ENCODE measurements around the gene PTPN1.

PTPN1 gene

DNA sequence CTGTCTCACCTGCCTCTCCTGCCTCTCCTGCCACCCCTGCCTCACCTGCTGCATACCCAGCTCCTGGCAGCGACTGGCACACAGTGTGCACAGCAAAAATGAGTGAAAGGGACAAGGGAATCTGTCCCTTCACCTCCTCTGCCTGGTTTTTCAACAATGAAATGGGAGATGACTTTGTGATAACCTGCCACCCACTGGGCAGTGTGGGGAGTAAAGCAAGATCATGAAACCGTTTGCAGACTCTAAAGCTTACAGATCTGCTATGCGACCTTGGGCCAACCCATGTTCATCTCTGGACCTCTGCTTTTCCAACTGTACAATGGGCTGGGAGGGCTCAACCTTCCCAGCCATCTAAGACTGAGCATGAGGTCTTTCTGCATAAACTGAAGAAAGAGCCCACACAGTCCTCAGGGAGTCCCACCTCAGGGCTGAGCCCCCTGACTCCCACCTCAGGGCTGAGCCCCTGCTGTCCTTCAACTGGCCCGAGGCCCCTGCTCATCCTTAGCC is 100.1 kb downstream of the PTPN1 start:
- TF ChIP-seq GATA2 (IDR thresholded peaks at IDR 0.05; ENCODE audit: low read depth, low read length) (no peak), GATA3 (IDR thresholded peaks at IDR 0.05; ENCODE audit: low read depth, low read length) (no peak)

DNA sequence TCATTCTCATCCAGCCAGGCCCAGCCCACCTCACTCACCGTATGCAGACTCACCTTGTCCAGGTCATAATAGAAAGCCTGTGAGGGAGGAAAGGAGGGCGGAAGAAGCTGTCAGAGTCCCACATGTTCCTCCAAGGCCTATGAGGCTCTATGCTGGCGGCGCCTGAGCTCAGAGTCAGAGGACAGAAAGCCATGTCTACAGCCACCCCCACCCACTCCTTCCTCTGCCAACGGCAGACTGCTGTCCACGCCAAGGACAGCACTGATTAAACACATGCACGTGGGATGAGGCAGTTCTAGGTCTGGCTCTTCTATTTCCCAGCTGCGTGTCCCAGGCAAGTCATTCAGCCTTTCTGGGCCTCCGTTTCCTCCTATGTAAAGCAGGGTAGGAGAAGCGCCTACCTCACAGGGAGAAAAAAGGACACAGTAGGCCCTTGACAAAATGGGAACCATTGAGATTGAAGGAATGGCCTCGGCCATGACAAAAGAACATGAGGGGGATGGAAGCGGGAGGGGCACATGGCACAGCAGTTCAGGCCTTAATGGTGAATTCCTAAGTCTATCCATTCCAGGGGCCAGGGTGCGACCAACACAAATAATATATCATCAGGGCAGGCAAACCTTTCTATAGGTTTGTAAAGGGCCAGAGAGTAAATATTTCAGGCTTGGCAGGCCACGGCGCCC is 101.1 kb downstream of the PTPN1 start:
- TF ChIP-seq GATA3 (IDR thresholded peaks at IDR 0.05; ENCODE audit: low read depth, low read length) (no peak), GATA2 (IDR thresholded peaks at IDR 0.05; ENCODE audit: low read depth, low read length) (no peak)

DNA sequence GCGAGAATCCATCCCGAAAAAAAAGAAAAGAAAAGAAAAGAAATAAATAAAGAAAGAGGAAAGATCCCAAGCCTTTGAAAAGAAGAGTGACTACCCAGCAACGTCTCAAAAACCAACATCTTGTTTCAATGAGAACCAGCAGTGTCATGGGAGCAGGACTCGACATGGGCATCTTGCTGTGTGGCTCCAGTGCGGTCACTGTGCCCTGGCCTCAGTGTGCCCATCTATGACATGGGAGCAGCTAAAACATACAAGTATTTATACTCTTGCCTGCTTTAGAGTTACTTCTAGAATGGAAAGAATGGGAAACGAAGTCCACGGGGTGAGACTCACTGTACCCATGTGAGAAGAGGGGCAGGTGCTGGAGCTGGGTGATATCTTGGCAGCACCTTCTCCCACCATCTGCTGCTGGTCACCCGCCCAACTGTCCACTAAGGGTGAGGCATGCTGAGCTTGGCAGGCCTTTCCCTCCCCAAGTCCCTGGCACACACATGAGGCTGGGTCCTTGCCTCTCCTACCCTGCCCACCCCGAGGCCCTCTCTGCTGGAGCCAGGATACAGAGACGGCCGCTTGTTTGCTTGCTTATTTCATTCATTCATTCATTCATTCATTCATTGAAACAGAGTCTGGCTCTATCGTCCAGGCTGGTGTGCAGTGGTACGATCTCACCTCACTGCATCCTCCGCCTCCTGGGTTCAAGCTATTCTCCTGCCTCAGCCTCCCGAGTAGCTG is 103.4 kb downstream of the PTPN1 start:
- TF ChIP-seq GATA2 (IDR thresholded peaks at IDR 0.05; ENCODE audit: low read depth, low read length), result no peak
- no peak for TF ChIP-seq GATA3 (IDR thresholded peaks at IDR 0.05; ENCODE audit: low read depth, low read length)

DNA sequence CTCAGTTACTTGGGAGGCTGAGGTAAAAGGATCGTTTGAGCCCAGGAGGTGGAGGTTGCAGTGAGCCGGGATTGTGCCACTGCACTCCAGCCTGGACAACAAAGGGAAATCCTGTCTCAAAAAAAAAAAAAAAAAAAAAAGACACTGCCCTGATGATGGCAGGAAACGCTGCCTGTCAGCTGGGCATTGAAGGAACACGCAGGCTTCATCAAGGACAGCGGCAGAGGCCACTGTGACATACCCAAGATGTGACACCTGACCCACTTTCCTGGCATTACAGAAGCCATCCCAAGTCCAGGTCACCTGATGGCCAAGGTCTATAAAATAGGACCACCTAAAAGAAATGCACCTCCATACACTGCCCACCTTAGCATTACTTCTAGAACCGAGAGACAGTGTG is 105.2 kb downstream of the PTPN1 start:
- TF ChIP-seq GATA3 (IDR thresholded peaks at IDR 0.05; ENCODE audit: low read depth, low read length) (no peak), GATA2 (IDR thresholded peaks at IDR 0.05; ENCODE audit: low read depth, low read length) (no peak)

DNA sequence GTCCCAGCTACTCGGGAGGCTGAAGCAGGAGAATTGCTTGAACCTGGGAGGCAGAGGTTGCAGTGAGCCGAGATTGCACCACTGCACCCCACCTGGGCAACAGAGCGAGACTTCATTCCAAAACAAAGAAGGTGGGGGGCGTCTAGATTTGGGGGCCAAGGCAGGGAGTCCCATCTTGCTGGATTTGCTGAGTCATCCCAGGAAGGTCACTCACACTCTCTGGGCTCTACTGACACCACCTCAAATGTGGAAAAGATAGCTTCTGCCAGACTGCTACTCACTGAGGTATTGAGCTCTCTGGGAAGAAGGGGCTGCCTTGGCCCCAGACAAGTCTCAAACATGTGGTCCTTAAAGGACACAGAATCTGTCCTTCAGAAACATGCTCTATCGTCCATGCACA is 106.8 kb downstream of the PTPN1 start:
- no peak for TF ChIP-seq GATA2 (IDR thresholded peaks at IDR 0.05; ENCODE audit: low read depth, low read length)
- TF ChIP-seq GATA3 (IDR thresholded peaks at IDR 0.05; ENCODE audit: low read depth, low read length), result no peak

DNA sequence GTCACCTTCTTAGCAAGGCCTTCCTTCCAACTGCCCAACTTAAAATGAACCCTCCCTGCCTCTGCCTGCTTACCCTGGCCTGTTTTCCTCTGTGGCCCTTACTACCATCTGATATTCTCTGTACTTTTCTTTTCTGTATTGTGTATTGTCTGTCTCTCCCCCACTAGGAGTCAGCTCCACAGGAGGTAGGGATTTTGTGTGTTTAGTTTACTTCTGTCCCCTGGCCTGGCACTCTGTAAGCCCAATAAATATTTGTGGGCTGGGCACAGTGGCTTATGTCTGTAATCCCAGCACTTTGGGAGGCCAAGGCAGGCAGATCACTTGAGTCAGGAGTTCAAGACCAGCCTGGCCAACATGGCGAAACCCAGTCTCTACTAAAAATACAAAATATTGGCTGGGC is 108.4 kb downstream of the PTPN1 start:
- TF ChIP-seq GATA3 (IDR thresholded peaks at IDR 0.05; ENCODE audit: low read depth, low read length), result no peak
- no peak for TF ChIP-seq GATA2 (IDR thresholded peaks at IDR 0.05; ENCODE audit: low read depth, low read length)

DNA sequence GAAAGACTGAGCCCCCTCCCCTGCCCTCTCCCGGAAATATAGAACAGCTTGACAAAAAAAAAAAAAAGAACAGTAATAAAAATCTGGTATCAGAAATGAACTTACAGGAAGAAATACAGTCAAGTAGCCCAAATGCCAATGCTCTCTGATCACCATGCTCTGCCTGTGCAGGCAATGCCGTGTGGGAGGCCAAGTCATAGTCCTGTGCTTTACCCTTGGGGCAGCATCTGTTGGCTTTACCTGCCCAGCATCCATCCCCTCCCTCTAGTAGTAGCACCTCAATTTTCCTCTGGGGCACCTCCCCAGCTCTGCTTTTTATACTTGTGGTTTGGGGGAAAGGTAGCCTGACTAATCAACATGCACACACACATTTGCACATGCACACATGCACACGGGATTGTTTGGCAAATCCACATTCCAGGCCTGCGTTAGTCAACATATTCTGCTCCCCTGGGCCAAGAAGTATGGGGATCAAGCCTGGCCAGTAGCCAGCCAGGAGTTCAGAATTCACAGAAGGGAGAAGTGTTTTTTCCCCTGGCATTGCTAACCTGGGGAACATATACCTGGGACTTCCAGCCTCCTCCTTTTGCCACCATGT is 111.0 kb downstream of the PTPN1 start:
- TF ChIP-seq GATA2 (IDR thresholded peaks at IDR 0.05; ENCODE audit: low read depth, low read length) (no peak), GATA3 (IDR thresholded peaks at IDR 0.05; ENCODE audit: low read depth, low read length) (no peak)

DNA sequence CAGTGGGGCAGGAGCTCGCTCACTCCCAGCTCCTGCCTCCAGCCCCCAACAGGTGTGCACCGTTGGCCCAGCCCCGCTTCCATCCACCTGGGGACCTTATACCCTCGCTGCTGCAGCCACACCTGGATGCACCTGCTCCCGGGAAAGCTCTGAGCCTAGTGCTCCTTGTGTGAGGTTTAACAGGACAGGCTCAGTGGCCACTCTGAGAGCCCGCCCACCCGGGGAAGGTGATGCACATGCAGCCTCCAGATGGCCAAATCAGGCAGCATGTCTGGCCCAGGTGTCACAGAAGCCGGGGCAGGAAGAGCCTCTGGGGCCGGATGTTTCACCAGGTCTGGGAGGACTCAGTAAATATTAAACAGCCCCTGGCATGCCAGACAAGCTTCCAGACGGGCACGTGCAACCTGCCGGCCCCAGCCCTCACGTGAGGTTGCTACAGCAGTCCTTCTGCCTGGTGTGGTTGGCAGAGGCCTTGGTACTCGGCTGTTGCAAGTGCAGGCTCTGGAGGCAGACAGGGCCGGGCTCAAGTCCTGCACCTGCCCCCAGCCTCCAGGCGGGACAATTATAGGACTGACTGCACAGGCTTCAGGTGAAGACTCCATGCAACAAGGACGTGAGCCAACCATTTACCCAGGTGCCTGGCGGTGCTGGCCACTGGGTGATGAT is 114.3 kb downstream of the PTPN1 start:
- no peak for TF ChIP-seq GATA3 (IDR thresholded peaks at IDR 0.05; ENCODE audit: low read depth, low read length)
- TF ChIP-seq GATA2 (IDR thresholded peaks at IDR 0.05; ENCODE audit: low read depth, low read length), result no peak

DNA sequence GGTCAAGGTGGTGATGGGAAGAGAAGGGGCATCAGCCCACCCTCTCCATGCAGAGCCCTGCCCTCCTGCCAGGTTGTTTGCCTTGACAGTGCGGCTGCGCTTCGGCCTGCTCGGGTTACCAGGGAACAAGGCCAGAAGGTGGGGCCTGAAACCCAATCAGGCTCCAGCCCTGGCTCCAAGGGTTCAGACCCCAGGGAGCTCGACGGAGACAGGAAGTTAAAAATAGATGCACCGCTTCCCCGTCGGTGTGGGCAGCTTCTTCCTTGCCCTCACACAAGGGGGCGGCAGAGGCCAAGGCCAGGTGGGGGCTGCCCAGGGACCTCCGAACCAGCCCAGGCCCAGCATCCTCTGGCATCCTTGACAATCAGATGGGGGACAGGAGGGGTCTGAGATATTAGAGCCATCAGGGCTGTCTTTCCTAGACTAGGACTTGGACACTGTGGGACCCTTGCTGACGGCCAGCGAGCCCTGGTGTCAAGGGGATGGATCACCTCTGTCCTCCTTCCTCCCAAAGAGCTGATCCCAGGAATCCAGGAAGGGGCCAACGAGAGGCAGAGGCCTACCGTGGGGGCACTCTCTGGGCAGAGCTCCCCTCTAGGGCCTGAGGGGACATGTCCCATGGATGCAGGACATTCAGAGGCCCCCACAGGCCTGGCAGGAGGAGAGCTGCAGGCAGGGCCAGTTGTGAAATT is 115.9 kb downstream of the PTPN1 start:
- no peak for TF ChIP-seq GATA3 (IDR thresholded peaks at IDR 0.05; ENCODE audit: low read depth, low read length)
- TF ChIP-seq GATA2 (IDR thresholded peaks at IDR 0.05; ENCODE audit: low read depth, low read length), result no peak

DNA sequence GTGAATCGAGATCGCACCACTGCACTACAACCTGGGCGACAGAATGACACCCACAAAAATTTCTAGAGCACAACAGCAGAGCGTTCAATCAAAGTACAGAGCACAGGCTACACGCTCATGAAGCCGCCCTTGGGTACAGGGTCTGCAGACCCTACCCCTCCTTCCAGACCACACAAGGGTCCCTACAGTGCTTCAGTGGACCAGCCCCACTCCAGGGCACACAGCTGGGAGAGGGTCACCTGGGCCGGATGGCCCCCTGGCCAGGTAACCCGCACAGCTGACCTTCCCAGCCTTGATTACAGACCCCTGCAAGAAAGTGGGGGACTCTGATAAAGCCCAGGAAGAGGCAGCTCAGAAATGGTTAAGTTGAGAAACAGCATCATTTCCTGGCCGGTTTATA is 117.6 kb downstream of the PTPN1 start:
- TF ChIP-seq GATA2 (IDR thresholded peaks at IDR 0.05; ENCODE audit: low read depth, low read length), result no peak
- no peak for TF ChIP-seq GATA3 (IDR thresholded peaks at IDR 0.05; ENCODE audit: low read depth, low read length)

DNA sequence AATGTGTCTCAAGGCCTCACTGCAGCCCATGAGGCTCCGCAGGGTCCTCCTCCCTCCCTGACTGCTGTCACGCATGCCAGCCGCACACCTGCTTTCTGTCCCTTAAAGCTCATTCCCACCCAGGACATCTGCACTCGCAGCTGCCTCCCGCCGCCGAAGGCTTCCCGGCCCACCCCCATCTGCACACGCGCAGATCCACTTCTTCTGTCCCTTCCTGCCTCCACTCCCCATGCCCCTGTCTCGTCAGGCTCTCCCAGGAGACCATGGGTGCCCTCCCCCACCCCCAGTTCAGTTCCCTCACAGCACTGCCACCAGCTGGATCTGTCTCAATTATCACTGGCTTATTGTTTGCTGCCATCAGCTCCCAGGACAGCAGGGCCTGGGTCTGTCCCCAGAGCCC is 118.1 kb downstream of the PTPN1 start:
- no peak for TF ChIP-seq GATA2 (IDR thresholded peaks at IDR 0.05; ENCODE audit: low read depth, low read length)
- no peak for TF ChIP-seq GATA3 (IDR thresholded peaks at IDR 0.05; ENCODE audit: low read depth, low read length)

DNA sequence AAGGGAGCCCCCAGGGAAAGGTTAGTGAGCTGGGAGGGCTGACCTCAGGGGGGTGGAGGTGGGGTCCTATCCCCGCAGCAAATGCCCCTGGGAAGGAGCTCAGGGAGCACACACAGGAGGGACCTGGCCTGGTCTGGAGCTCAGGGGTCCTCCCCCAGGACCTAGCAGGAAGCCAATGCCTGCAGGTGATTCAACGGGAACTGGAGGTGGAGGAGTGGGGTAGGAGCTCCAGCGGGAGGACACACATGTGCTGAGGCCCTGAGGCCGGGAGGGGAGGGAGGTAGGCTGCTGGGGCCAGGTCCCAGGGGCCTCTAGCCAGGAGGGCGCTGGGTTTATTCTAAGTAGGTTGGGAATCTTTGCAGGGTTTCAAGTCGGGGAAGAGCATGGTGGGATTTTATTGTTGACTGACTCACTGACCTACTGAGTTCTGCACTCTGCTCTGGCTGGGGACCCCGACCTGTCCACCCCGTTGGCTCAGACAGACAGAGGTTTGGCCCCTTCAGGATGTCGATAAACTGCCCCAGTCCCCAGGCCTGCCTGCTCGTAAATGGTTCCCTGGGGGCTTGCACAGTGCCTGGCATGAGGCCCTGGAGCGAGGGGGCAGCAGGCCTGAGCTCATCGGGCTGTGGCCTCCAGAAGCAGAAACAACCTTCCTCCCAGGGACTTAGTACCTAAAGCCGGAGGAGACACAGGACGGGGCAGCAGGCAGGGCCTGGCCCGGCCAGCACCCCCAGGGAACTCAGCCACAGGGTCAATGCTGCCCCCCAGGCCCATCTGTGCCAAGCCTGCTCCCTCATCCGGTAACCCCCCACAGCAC is 118.9 kb downstream of the PTPN1 start:
- TF ChIP-seq GATA2 (IDR thresholded peaks at IDR 0.05; ENCODE audit: low read depth, low read length), result no peak
- TF ChIP-seq GATA3 (IDR thresholded peaks at IDR 0.05; ENCODE audit: low read depth, low read length), result no peak

DNA sequence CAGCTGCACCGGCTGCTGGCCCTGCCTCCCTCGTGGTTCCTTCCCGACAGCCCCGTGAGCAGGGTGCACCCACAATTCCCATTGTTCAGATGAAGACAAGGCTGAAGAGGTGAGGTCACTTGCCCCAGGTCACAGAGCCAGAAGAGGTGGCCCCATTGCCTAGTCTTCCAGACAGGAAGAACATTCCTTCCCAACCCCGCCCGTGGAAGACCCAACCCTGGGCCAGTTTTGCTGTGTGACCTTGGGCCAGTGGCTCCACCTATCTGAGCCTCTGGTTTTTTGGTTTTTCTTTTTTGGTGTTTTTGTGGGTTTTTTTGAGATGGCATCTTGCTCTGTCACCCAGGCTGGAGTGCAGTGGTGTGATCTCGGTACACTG is 119.5 kb downstream of the PTPN1 start:
- TF ChIP-seq GATA3 (IDR thresholded peaks at IDR 0.05; ENCODE audit: low read depth, low read length) (no peak), GATA2 (IDR thresholded peaks at IDR 0.05; ENCODE audit: low read depth, low read length) (no peak)
